Keratinocyte (primary cell): ENCODE measurements around the gene TMEM245. TPM values are rescaled to one million over a fixed set of nuclear protein-coding genes. Genes with fewer than 3 reads are reported as not detected.

ENCODE experiments used
- DNase-seq: peaks from one replicate; pipeline ENCODE4 v3.0.0-alpha.2; 2011; ENCODE audit warnings: low read depth, missing footprints, low spot score
- FAIRE-seq: peaks from 2 replicates; lab custom pipeline; 2011; peaks lifted over from hg19 to GRCh38; lab: Jason Lieb, UNC
- H2AFZ ChIP-seq: 2 replicates; pipeline ENCODE4 v1.6.0; 2012; ENCODE audit warnings: low read length, control low read depth, inconsistent platforms; ENCODE audit not compliant: control insufficient read depth
- H3K27ac ChIP-seq: 2 replicates; pipeline ENCODE4 v1.5.1; 2011; ENCODE audit warnings: low read length; ENCODE audit not compliant: control insufficient read depth, insufficient read depth
- H3K27me3 ChIP-seq: 3 replicates; pipeline ENCODE4 v1.6.0; 2011; ENCODE audit warnings: low read length; ENCODE audit not compliant: control insufficient read depth, insufficient read depth; ENCODE audit errors: extremely low read depth
- H3K36me3 ChIP-seq, 2 experiments: 2 replicates in 1 of 2; 3 replicates in 1 of 2; pipeline ENCODE4 v1.5.1; 2011; ENCODE audit warnings: low read length in 2 of 2, mild to moderate bottlenecking in 1 of 2; ENCODE audit not compliant: control insufficient read depth in 2 of 2, insufficient read depth in 2 of 2; ENCODE audit errors: extremely low read depth in 1 of 2
- H3K4me1 ChIP-seq: 3 replicates; pipeline ENCODE4 v1.5.1; 2011; ENCODE audit warnings: low read length; ENCODE audit not compliant: control insufficient read depth, insufficient read depth; ENCODE audit errors: extremely low read depth
- H3K4me2 ChIP-seq: 3 replicates; pipeline ENCODE4 v1.6.0; 2011; ENCODE audit warnings: low read depth, low read length; ENCODE audit not compliant: control insufficient read depth, insufficient read depth; ENCODE audit errors: extremely low read depth
- H3K4me3 ChIP-seq, 3 experiments: fragments of 200-600 bp in 1 of 3; sonication (generic) in 1 of 3; 2 replicates in 2 of 3; 3 replicates in 1 of 3; pipeline ENCODE4 v1.5.1; 2011 to 2016; ENCODE audit warnings: low read length in 3 of 3, mild to moderate bottlenecking in 3 of 3, control low read depth in 2 of 3, inconsistent platforms in 1 of 3, low read depth in 1 of 3, mixed read lengths in 1 of 3, mixed run types in 1 of 3, moderate library complexity in 1 of 3; ENCODE audit not compliant: control insufficient read depth in 2 of 3, insufficient read depth in 2 of 3; ENCODE audit errors: extremely low read depth in 1 of 3
- H3K79me2 ChIP-seq: 2 replicates; pipeline ENCODE4 v1.6.0; 2012; ENCODE audit warnings: low read length; ENCODE audit not compliant: control insufficient read depth, insufficient read depth
- H3K9ac ChIP-seq: 3 replicates; pipeline ENCODE4 v1.6.0; 2011; ENCODE audit warnings: low read length; ENCODE audit not compliant: control insufficient read depth, insufficient read depth; ENCODE audit errors: extremely low read depth
- H3K9me1 ChIP-seq: 3 replicates; pipeline ENCODE4 v1.6.0; 2011; ENCODE audit warnings: low read length; ENCODE audit not compliant: control insufficient read depth, insufficient read depth; ENCODE audit errors: extremely low read depth
- H3K9me3 ChIP-seq: 2 replicates; pipeline ENCODE4 v1.5.1; 2012; ENCODE audit warnings: low read depth, low read length; ENCODE audit not compliant: control insufficient read depth
- H4K20me1 ChIP-seq: 3 replicates; pipeline ENCODE4 v1.6.0; 2011; ENCODE audit warnings: low read length; ENCODE audit not compliant: control insufficient read depth, insufficient read depth; ENCODE audit errors: extremely low read depth
- EZH2 ChIP-seq: IDR thresholded peaks from one replicate; pipeline ENCODE4 v1.6.1; 2012; ENCODE audit warnings: inconsistent platforms, mild to moderate bottlenecking, low read length, moderate library complexity
- dilution Hi-C: fragments of 300-500 bp; cut with MboI; formaldehyde crosslinking; loops from one replicate; pipeline ENCODE4 v1.7.0; 2020; ENCODE audit warnings: low sequenced_read_pairs; ENCODE audit not compliant: extremely low pct_ligation_motif_present
- polyA plus RNA-seq, 5 experiments: library from polyadenylated mRNA; depleted of rRNA in 3 of 5; stranded (reverse) in 3 of 5; stranded (forward) in 1 of 5; unstranded in 1 of 5; fragments of >200 nt; gene quantifications; 1 replicate in 1 of 5; 2 replicates in 3 of 5; 3 replicates in 1 of 5; pipeline versions ENCODE4 v1.2.1 to v1.2.3, GENCODE V29; 2011 to 2012; ENCODE audit warnings: missing spikeins in 2 of 5, low read depth in 1 of 5, low replicate concordance in 1 of 5
- TF ChIP-seq, protein P1 (sequence below), 3 experiments: IDR thresholded peaks in 1 of 3; conservative IDR thresholded peaks in 1 of 3; optimal IDR thresholded peaks in 1 of 3; 2 replicates in 2 of 3; 3 replicates in 1 of 3; pipeline versions ENCODE3 to v1.5.1; 2011; ENCODE audit warnings: low read length in 3 of 3, mild to moderate bottlenecking in 3 of 3, moderate library complexity in 2 of 3, control low read depth in 1 of 3, inconsistent platforms in 1 of 3; ENCODE audit not compliant: insufficient read depth in 2 of 3; ENCODE audit errors: extremely low read depth in 1 of 3

TMEM245 gene
- polyA plus RNA-seq, 1 donor (not counting 4 experiments of a cell fraction or from before 2014, with no cell fraction given) = 40.0 TPM

- no peaks in the 10 kb centered on the region for H3K9me3 ChIP-seq
- H3K27me3 ChIP-seq = no peaks in the 10 kb centered on the region
- dilution Hi-C loops = no loop called here
- no peak overlapping the region for H3K27ac ChIP-seq
- TF ChIP-seq EZH2 = no peak
- TF ChIP-seq, protein P1, sequence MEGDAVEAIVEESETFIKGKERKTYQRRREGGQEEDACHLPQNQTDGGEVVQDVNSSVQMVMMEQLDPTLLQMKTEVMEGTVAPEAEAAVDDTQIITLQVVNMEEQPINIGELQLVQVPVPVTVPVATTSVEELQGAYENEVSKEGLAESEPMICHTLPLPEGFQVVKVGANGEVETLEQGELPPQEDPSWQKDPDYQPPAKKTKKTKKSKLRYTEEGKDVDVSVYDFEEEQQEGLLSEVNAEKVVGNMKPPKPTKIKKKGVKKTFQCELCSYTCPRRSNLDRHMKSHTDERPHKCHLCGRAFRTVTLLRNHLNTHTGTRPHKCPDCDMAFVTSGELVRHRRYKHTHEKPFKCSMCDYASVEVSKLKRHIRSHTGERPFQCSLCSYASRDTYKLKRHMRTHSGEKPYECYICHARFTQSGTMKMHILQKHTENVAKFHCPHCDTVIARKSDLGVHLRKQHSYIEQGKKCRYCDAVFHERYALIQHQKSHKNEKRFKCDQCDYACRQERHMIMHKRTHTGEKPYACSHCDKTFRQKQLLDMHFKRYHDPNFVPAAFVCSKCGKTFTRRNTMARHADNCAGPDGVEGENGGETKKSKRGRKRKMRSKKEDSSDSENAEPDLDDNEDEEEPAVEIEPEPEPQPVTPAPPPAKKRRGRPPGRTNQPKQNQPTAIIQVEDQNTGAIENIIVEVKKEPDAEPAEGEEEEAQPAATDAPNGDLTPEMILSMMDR (optimal IDR thresholded peaks at IDR 0.05 in 1 of 3, IDR thresholded peaks at IDR 0.05 in 1 of 3, conservative IDR thresholded peaks at IDR 0.05 in 1 of 3; ENCODE audit: extremely low read depth in 1 of 3, insufficient read depth in 2 of 3, low read length in 3 of 3) = no peak
- no peaks in the 10 kb centered on the region for H4K20me1 ChIP-seq
- no peaks in the 10 kb centered on the region for H3K4me1 ChIP-seq
- no peaks in the 10 kb centered on the region for H3K36me3 ChIP-seq
- DNase-seq (no peak), FAIRE-seq (no peak)
- H2AFZ ChIP-seq = no peak overlapping the region
- H3K9me1 ChIP-seq = no peaks in the 10 kb centered on the region
- H3K4me3 ChIP-seq = no peak overlapping the region
- no peaks in the 10 kb centered on the region for H3K79me2 ChIP-seq
- H3K9ac ChIP-seq = no peak overlapping the region
- no peak overlapping the region for H3K4me2 ChIP-seq
Measured at GRCh38 chr9:109150925-109151545, 31.3 kb upstream of the TMEM245 start.

DNA sequence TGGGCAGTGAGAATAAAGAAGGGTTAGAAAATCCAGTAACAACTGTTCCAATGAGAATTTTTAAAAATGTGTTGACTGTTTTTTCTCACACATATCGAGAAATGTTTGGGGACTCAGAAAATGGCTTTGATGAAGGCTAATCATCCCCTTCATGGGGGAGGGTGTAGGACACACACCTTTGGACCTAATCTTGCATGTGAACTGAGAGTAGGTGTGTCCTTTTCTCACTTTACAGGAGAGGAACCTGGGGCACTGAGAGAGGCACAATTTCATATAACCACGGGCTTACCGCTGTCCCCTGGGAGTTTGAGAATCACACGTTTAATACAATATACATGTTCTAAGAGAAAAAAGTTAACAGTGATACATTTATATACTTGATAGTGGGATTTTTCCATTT is 30.0 kb upstream of the TMEM245 start:
- H3K9me3 ChIP-seq = no peaks in the 10 kb centered on the region
- no peaks in the 10 kb centered on the region for H4K20me1 ChIP-seq
- no peak for TF ChIP-seq EZH2
- TF ChIP-seq, protein P1 (optimal IDR thresholded peaks at IDR 0.05 in 1 of 3, IDR thresholded peaks at IDR 0.05 in 1 of 3, conservative IDR thresholded peaks at IDR 0.05 in 1 of 3; ENCODE audit: extremely low read depth in 1 of 3, insufficient read depth in 2 of 3, low read length in 3 of 3) = no peak
- no peaks in the 10 kb centered on the region for H3K36me3 ChIP-seq
- H3K4me2 ChIP-seq = no peak overlapping the region
- FAIRE-seq (no peak), DNase-seq (no peak)
- no peak overlapping the region for H3K27ac ChIP-seq
- H3K9me1 ChIP-seq = no peaks in the 10 kb centered on the region
- no peak overlapping the region for H2AFZ ChIP-seq
- H3K9ac ChIP-seq = no peak overlapping the region
- H3K79me2 ChIP-seq = no peaks in the 10 kb centered on the region
- H3K27me3 ChIP-seq = no peaks in the 10 kb centered on the region
- no peaks in the 10 kb centered on the region for H3K4me1 ChIP-seq
- no peak overlapping the region for H3K4me3 ChIP-seq
- dilution Hi-C loops = no loop called here
